H9 (cell line): ENCODE data around the gene ANGEL2. TPM values are rescaled to one million over a fixed set of nuclear protein-coding genes. Genes with fewer than 3 reads are reported as not detected.

Experiments used
- DNase-seq: peaks from one replicate; pipeline ENCODE4 v3.0.0-alpha.2; 2017
- H2AFZ ChIP-seq: one replicate; pipeline ENCODE4 v1.6.1; 2013; ENCODE audit warnings: mild to moderate bottlenecking, low read length, control low read depth, moderate library complexity
- H2AK5ac ChIP-seq: 2 replicates; pipeline ENCODE4 v1.6.1; 2013; ENCODE audit warnings: low read length, control low read depth, mixed read lengths; ENCODE audit not compliant: insufficient read length
- H2BK120ac ChIP-seq: one replicate; pipeline ENCODE4 v1.6.1; 2013; ENCODE audit warnings: low read depth, mild to moderate bottlenecking, low read length, control low read depth, inconsistent platforms; ENCODE audit not compliant: poor library complexity, severe bottlenecking
- H2BK12ac ChIP-seq: 2 replicates; pipeline ENCODE4 v1.6.1; 2013; ENCODE audit warnings: low read length, control low read depth, mixed read lengths, low read depth; ENCODE audit not compliant: insufficient read length
- H2BK15ac ChIP-seq: 2 replicates; pipeline ENCODE4 v1.6.1; 2013; ENCODE audit warnings: low read depth, low read length, control low read depth
- H2BK20ac ChIP-seq: one replicate; pipeline ENCODE4 v1.6.1; 2013; ENCODE audit warnings: low read depth, mild to moderate bottlenecking, low read length, control low read depth, inconsistent platforms; ENCODE audit not compliant: poor library complexity, severe bottlenecking
- H2BK5ac ChIP-seq: 2 replicates; pipeline ENCODE4 v1.6.1; 2013; ENCODE audit warnings: low read length, control low read depth, mixed read lengths; ENCODE audit not compliant: insufficient read length
- H3K14ac ChIP-seq: 2 replicates; pipeline ENCODE4 v1.6.1; 2013; ENCODE audit warnings: low read length, control low read depth; ENCODE audit not compliant: insufficient read depth
- H3K18ac ChIP-seq: 2 replicates; pipeline ENCODE4 v1.6.1; 2013; ENCODE audit warnings: low read depth, mild to moderate bottlenecking, mixed read lengths, low read length, control low read depth; ENCODE audit not compliant: insufficient read length
- H3K23ac ChIP-seq: 2 replicates; pipeline ENCODE4 v1.6.1; 2013; ENCODE audit warnings: low read length, control low read depth, mixed read lengths, low read depth; ENCODE audit not compliant: insufficient read length
- H3K23me2 ChIP-seq: 2 replicates; pipeline ENCODE4 v1.6.1; 2013; ENCODE audit warnings: low read depth, mild to moderate bottlenecking, mixed read lengths, low read length, control low read depth; ENCODE audit not compliant: insufficient read length, poor library complexity, severe bottlenecking
- H3K27ac ChIP-seq: 2 replicates; pipeline ENCODE4 v1.5.1; 2013; ENCODE audit warnings: low read length, control low read depth, mixed read lengths, low read depth; ENCODE audit not compliant: insufficient read length
- H3K27me3 ChIP-seq: 2 replicates; pipeline ENCODE4 v1.6.1; 2013; ENCODE audit warnings: low read length, control low read depth, inconsistent platforms; ENCODE audit not compliant: insufficient read depth
- H3K4ac ChIP-seq: 2 replicates; pipeline ENCODE4 v1.6.1; 2013; ENCODE audit warnings: low read depth, mild to moderate bottlenecking, control low read depth, inconsistent platforms, low read length, moderate library complexity
- H3K4me1 ChIP-seq: 2 replicates; pipeline ENCODE4 v1.6.1; 2013; ENCODE audit warnings: low read length, control low read depth, inconsistent platforms; ENCODE audit not compliant: insufficient read depth
- H3K4me2 ChIP-seq: 2 replicates; pipeline ENCODE4 v1.6.1; 2013; ENCODE audit warnings: low read length, control low read depth, mixed read lengths; ENCODE audit not compliant: insufficient read length, insufficient read depth
- H3K56ac ChIP-seq: 2 replicates; pipeline ENCODE4 v1.6.1; 2013; ENCODE audit warnings: low read depth, mild to moderate bottlenecking, mixed read lengths, low read length, control low read depth; ENCODE audit not compliant: insufficient read length
- H3K79me1 ChIP-seq: 2 replicates; pipeline ENCODE4 v1.6.1; 2013; ENCODE audit warnings: low read depth, mild to moderate bottlenecking, moderate library complexity, low read length, control low read depth, inconsistent platforms; ENCODE audit not compliant: insufficient read depth, poor library complexity, severe bottlenecking
- H3K79me2 ChIP-seq: 2 replicates; pipeline ENCODE4 v1.6.1; 2013; ENCODE audit warnings: low read length, control low read depth, inconsistent platforms; ENCODE audit not compliant: insufficient read depth
- H3K9ac ChIP-seq: 2 replicates; pipeline ENCODE4 v1.6.1; 2013; ENCODE audit warnings: low read length, control low read depth, mixed read lengths; ENCODE audit not compliant: insufficient read length; ENCODE audit errors: extremely low read depth
- H3K9me3 ChIP-seq: one replicate; pipeline ENCODE4 v1.6.1; 2013; ENCODE audit warnings: low read depth, low read length, inconsistent platforms; ENCODE audit not compliant: control insufficient read depth
- H3T11ph ChIP-seq: one replicate; pipeline ENCODE4 v1.6.1; 2013; ENCODE audit warnings: mild to moderate bottlenecking, low read length, control low read depth, inconsistent platforms
- H4K20me1 ChIP-seq: one replicate; pipeline ENCODE4 v1.6.1; 2013; ENCODE audit not compliant: control insufficient read depth, insufficient read length, insufficient read depth
- H4K5ac ChIP-seq: 2 replicates; pipeline ENCODE4 v1.6.1; 2013; ENCODE audit warnings: low read depth, mild to moderate bottlenecking, mixed read lengths, low read length, control low read depth; ENCODE audit not compliant: insufficient read length
- H4K8ac ChIP-seq: replicated peaks from 2 replicates; pipeline ENCODE4 v1.6.1; 2013; ENCODE audit warnings: low read length, control low read depth, mixed read lengths, low read depth; ENCODE audit not compliant: insufficient read length
- H4K91ac ChIP-seq: 2 replicates; pipeline ENCODE4 v1.6.1; 2013; ENCODE audit warnings: low read depth, mild to moderate bottlenecking, moderate library complexity, mixed read lengths, low read length, control low read depth; ENCODE audit not compliant: insufficient read length
- H3K27ac Mint-ChIP-seq, 3 experiments: 2 replicates in 2 of 3; 3 replicates in 1 of 3; pipeline ENCODE4 v1.8.0; 2020 to 2021; ENCODE audit warnings: mixed read lengths in 3 of 3, mild to moderate bottlenecking in 1 of 3, moderate library complexity in 1 of 3
- H3K27me3 Mint-ChIP-seq: 2 replicates; pipeline ENCODE4 v1.8.0; 2021; ENCODE audit warnings: low read depth, mild to moderate bottlenecking, moderate library complexity, mixed read lengths
- H3K36me3 Mint-ChIP-seq, 3 experiments: 2 replicates in 2 of 3; 3 replicates in 1 of 3; pipeline ENCODE4 v1.8.0; 2020 to 2021; ENCODE audit warnings: low read depth in 3 of 3, mixed read lengths in 3 of 3; ENCODE audit not compliant: insufficient read depth in 1 of 3
- H3K4me1 Mint-ChIP-seq, 2 experiments: 2 replicates each; pipeline ENCODE4 v1.8.0; 2020; ENCODE audit warnings: mixed read lengths in 2 of 2
- H3K4me3 Mint-ChIP-seq, 2 experiments: 2 replicates in 1 of 2; 3 replicates in 1 of 2; pipeline ENCODE4 v1.8.0; 2020 to 2021; ENCODE audit warnings: mild to moderate bottlenecking in 2 of 2, mixed read lengths in 2 of 2, moderate library complexity in 1 of 2
- H3K9me3 Mint-ChIP-seq, 2 experiments: 2 replicates in 1 of 2; 3 replicates in 1 of 2; pipeline ENCODE4 v1.8.0; 2020; ENCODE audit warnings: mild to moderate bottlenecking in 2 of 2, mixed read lengths in 2 of 2, moderate library complexity in 1 of 2
- WGBS: extraction: QIAGEN DNeasy Blood & Tissue Kit; methylation state at CpG from one replicate; pipeline ENCODE4 v1.1.7; 2013; ENCODE audit warnings: missing lambda C conversion rate, low lambda C conversion rate, mixed read lengths; ENCODE audit not compliant: insufficient read length; ENCODE audit errors: extremely low coverage; 5-methylcytosine and 5-hydroxymethylcytosine counted together
- total RNA-seq: library from RNA; stranded (reverse); gene quantifications from 2 replicates; pipeline ENCODE4 v1.2.1, GENCODE V29; 2021
- TF ChIP-seq, protein P1 (sequence below): fragments of 200-600 bp; sonication (generic); conservative IDR thresholded peaks from 3 replicates; pipeline ENCODE4 v1.8.0; 2021; ENCODE audit warnings: antibody characterized with exemption, mild to moderate bottlenecking

ANGEL2 gene
- total RNA-seq, 1 experiment from 2014 or later, result 47.8 TPM

- Histone ChIP-seq H3K27ac (no peak overlapping the region), H4K91ac (no peak overlapping the region), H2AK5ac (no peak overlapping the region), H4K20me1 (no peaks in the 10 kb centered on the region), H3K4ac (no peak overlapping the region), H3K4me2 (no peak overlapping the region), H4K5ac (no peak overlapping the region), H2AFZ (no peak overlapping the region), H2BK5ac (no peak overlapping the region), H3K18ac (no peak overlapping the region), H3K23me2 (peaks cover 4% of the 10 kb centered on the region), H2BK120ac (no peak overlapping the region), H3K27me3 (no peaks in the 10 kb centered on the region), H2BK15ac (no peak overlapping the region), H3K9me3 (no peaks in the 10 kb centered on the region), H3K4me1 (peaks cover 2% of the 10 kb centered on the region; the same call in 1 of the 2 replicates), H2BK20ac (no peak overlapping the region), H3K79me2 (peaks cover 4% of the 10 kb centered on the region; the same call in 1 of the 2 replicates), H4K8ac (no peak overlapping the region), H3K14ac (no peak overlapping the region), H3K9ac (no peak overlapping the region), H3K56ac (no peak overlapping the region), H3K23ac (no peak overlapping the region), H2BK12ac (no peak overlapping the region), H3K79me1 (no peaks in the 10 kb centered on the region), H3T11ph (no peak overlapping the region)
- Mint-ChIP-seq H3K4me3 (no peak overlapping the region), H3K27me3 (no peaks in the 10 kb centered on the region; the same call in 1 of the 2 replicates), H3K36me3 (peaks cover 0 to 4% (median 0%) of the 10 kb centered on the region in 3 experiments; a peak in 1 of 7 replicates), H3K9me3 (peaks cover 0 to 9% of the 10 kb centered on the region in 2 experiments; a peak in 4 of 5 replicates), H3K27ac (no peak overlapping the region), H3K4me1 (peaks cover 2% of the 10 kb centered on the region in 2 experiments; a peak in 3 of 4 replicates)
- TF ChIP-seq, protein P1, sequence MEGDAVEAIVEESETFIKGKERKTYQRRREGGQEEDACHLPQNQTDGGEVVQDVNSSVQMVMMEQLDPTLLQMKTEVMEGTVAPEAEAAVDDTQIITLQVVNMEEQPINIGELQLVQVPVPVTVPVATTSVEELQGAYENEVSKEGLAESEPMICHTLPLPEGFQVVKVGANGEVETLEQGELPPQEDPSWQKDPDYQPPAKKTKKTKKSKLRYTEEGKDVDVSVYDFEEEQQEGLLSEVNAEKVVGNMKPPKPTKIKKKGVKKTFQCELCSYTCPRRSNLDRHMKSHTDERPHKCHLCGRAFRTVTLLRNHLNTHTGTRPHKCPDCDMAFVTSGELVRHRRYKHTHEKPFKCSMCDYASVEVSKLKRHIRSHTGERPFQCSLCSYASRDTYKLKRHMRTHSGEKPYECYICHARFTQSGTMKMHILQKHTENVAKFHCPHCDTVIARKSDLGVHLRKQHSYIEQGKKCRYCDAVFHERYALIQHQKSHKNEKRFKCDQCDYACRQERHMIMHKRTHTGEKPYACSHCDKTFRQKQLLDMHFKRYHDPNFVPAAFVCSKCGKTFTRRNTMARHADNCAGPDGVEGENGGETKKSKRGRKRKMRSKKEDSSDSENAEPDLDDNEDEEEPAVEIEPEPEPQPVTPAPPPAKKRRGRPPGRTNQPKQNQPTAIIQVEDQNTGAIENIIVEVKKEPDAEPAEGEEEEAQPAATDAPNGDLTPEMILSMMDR, result no peak
- no peak for DNase-seq
- no CpG with 5 or more reads among the region's 4 CpGs for WGBS
Observed at GRCh38 chr1:213019450-213019849, 3.8 kb upstream of the ANGEL2 start.
